ENCODE measurements around the gene KSR2.

The KSR2 gene

GRCh38 chr12:117466677-117467362 lies 502.0 kb downstream of the KSR2 start:
- no peak for TF ChIP-seq CTCF (IDR thresholded peaks at IDR 0.05; ENCODE audit: extremely low read depth, insufficient read depth, missing control alignments)
- DNase-seq (ENCODE audit: low spot score): no peak
- in situ Hi-C loops (cut with MboI; ENCODE audit: low pct_unique_long_range_greater_than_20kb, low sequenced_read_pairs, unreplicated experiment): no loop called here

GRCh38 chr12:117461732-117462131 lies 507.1 kb downstream of the KSR2 start:
- DNase-seq (ENCODE audit: low spot score): no peak
- in situ Hi-C loops (cut with MboI; ENCODE audit: low pct_unique_long_range_greater_than_20kb, low sequenced_read_pairs, unreplicated experiment): no loop called here
- TF ChIP-seq CTCF (IDR thresholded peaks at IDR 0.05; ENCODE audit: extremely low read depth, insufficient read depth, missing control alignments): no peak

- TF ChIP-seq CTCF (IDR thresholded peaks at IDR 0.05; ENCODE audit: extremely low read depth, insufficient read depth, missing control alignments): no peak
- DNase-seq (ENCODE audit: low spot score): no peak
- in situ Hi-C loops (cut with MboI; ENCODE audit: low pct_unique_long_range_greater_than_20kb, low sequenced_read_pairs, unreplicated experiment): no loop called here
These were observed 509.6 kb downstream of the KSR2 start for GRCh38 chr12:117459229-117459628.

- DNase-seq (ENCODE audit: low spot score): no peak
- no peak for TF ChIP-seq CTCF (IDR thresholded peaks at IDR 0.05; ENCODE audit: extremely low read depth, insufficient read depth, missing control alignments)
- in situ Hi-C loops (cut with MboI; ENCODE audit: low pct_unique_long_range_greater_than_20kb, low sequenced_read_pairs, unreplicated experiment): no loop called here
These were observed 511.6 kb downstream of the KSR2 start for GRCh38 chr12:117457189-117457588.

GRCh38 chr12:117456076-117456475 lies 512.7 kb downstream of the KSR2 start:
- no peak for TF ChIP-seq CTCF (IDR thresholded peaks at IDR 0.05; ENCODE audit: extremely low read depth, insufficient read depth, missing control alignments)
- in situ Hi-C loops (cut with MboI; ENCODE audit: low pct_unique_long_range_greater_than_20kb, low sequenced_read_pairs, unreplicated experiment): no loop called here
- DNase-seq (ENCODE audit: low spot score): no peak

GRCh38 chr12:117453961-117454360 lies 514.8 kb downstream of the KSR2 start:
- in situ Hi-C loops (cut with MboI; ENCODE audit: low pct_unique_long_range_greater_than_20kb, low sequenced_read_pairs, unreplicated experiment): no loop called here
- TF ChIP-seq CTCF (IDR thresholded peaks at IDR 0.05; ENCODE audit: extremely low read depth, insufficient read depth, missing control alignments): no peak
- no peak for DNase-seq (ENCODE audit: low spot score)
